Osteoblast (primary cell): ENCODE data around the gene MRE11. TPM values are rescaled to one million over a fixed set of nuclear protein-coding genes. Genes with fewer than 3 reads are reported as not detected.

ENCODE experiments used
- DNase-seq: peaks from one replicate; pipeline ENCODE4 v3.0.0; 2011; ENCODE audit warnings: low spot score, mixed read lengths; ENCODE audit not compliant: insufficient read length; ENCODE audit errors: missing footprints
- H2AFZ ChIP-seq: 2 replicates; pipeline ENCODE4 v1.6.0; 2011; ENCODE audit warnings: mild to moderate bottlenecking, low read length
- H3K27ac ChIP-seq: 2 replicates; pipeline ENCODE4 v1.5.1; 2011; ENCODE audit warnings: mild to moderate bottlenecking, low read depth, low read length, moderate library complexity
- H3K27me3 ChIP-seq: 2 replicates; pipeline ENCODE4 v1.6.0; 2012; ENCODE audit warnings: mild to moderate bottlenecking, control low read depth, inconsistent platforms, low read length, moderate library complexity; ENCODE audit not compliant: insufficient read depth
- H3K36me3 ChIP-seq: 2 replicates; pipeline ENCODE4 v1.5.1; 2011; ENCODE audit warnings: mild to moderate bottlenecking, low read length, control low read depth, moderate library complexity; ENCODE audit not compliant: insufficient read depth
- H3K4me1 ChIP-seq: 2 replicates; pipeline ENCODE4 v1.5.1; 2011; ENCODE audit warnings: mild to moderate bottlenecking, low read length, control low read depth, moderate library complexity; ENCODE audit not compliant: insufficient read depth
- H3K4me2 ChIP-seq: 2 replicates; pipeline ENCODE4 v1.6.0; 2011; ENCODE audit warnings: mild to moderate bottlenecking, low read length; ENCODE audit not compliant: insufficient read depth
- H3K4me3 ChIP-seq: fragments of 200-600 bp; sonication (generic); 3 replicates; pipeline ENCODE4 v1.5.1; 2012; ENCODE audit warnings: mild to moderate bottlenecking, low read length, inconsistent platforms; ENCODE audit not compliant: insufficient read depth
- H3K79me2 ChIP-seq: 2 replicates; pipeline ENCODE4 v1.6.0; 2012; ENCODE audit warnings: mild to moderate bottlenecking, low read length, control low read depth, inconsistent platforms; ENCODE audit not compliant: insufficient read depth
- H3K9me3 ChIP-seq: 2 replicates; pipeline ENCODE4 v1.5.1; 2011; ENCODE audit warnings: low read depth, low read length, control low read depth
- H4K20me1 ChIP-seq: 2 replicates; pipeline ENCODE4 v1.6.0; 2012; ENCODE audit warnings: mild to moderate bottlenecking, low read length, control low read depth; ENCODE audit not compliant: insufficient read depth
- CTCF ChIP-seq: IDR thresholded peaks from 2 replicates; pipeline ENCODE4 v1.5.1; 2011; ENCODE audit warnings: mild to moderate bottlenecking, low read depth, low read length, moderate library complexity; ENCODE audit errors: extremely low read depth
- total RNA-seq: library from RNA; depleted of rRNA; stranded (reverse); fragments of >200 nt; gene quantifications from 2 replicates; pipeline ENCODE4 v1.2.3, GENCODE V29; 2012

MRE11 gene
- total RNA-seq, 1 donor = 10.1 TPM

- no peak overlapping the region for H2AFZ ChIP-seq
- H3K4me2 ChIP-seq = no peak overlapping the region
- TF ChIP-seq CTCF = peak; percentile 62
- no peaks in the 10 kb centered on the region for H3K79me2 ChIP-seq
- no peak overlapping the region for H3K27ac ChIP-seq
- no peaks in the 10 kb centered on the region for H3K4me1 ChIP-seq
- DNase-seq = peak; percentile 46
- H3K27me3 ChIP-seq = no peaks in the 10 kb centered on the region
- no peaks in the 10 kb centered on the region for H3K9me3 ChIP-seq
- no peak overlapping the region for H3K4me3 ChIP-seq
- H3K36me3 ChIP-seq = no peaks in the 10 kb centered on the region
- H4K20me1 ChIP-seq = no peaks in the 10 kb centered on the region
Measured at GRCh38 chr11:94417386-94417987, 76.2 kb downstream of the MRE11 start.

- Histone ChIP-seq H4K20me1 (no peaks in the 10 kb centered on the region), H3K36me3 (no peaks in the 10 kb centered on the region), H3K27ac (no peak overlapping the region), H3K79me2 (no peaks in the 10 kb centered on the region), H3K27me3 (peaks cover 25% of the 10 kb centered on the region), H3K9me3 (no peaks in the 10 kb centered on the region), H3K4me1 (peaks cover 3% of the 10 kb centered on the region), H3K4me3 (no peak overlapping the region), H3K4me2 (no peak overlapping the region), H2AFZ (no peak overlapping the region)
- no peak for TF ChIP-seq CTCF
- DNase-seq = no peak
Measured at GRCh38 chr11:94405062-94405833, 88.4 kb downstream of the MRE11 start.

- no peaks in the 10 kb centered on the region for H3K79me2 ChIP-seq
- no peak overlapping the region for H3K27ac ChIP-seq
- H3K9me3 ChIP-seq = no peaks in the 10 kb centered on the region
- no peak overlapping the region for H3K4me3 ChIP-seq
- H3K4me1 ChIP-seq = peaks cover 3% of the 10 kb centered on the region
- no peak for TF ChIP-seq CTCF
- H3K27me3 ChIP-seq = peaks cover 44% of the 10 kb centered on the region
- no peak overlapping the region for H2AFZ ChIP-seq
- H3K36me3 ChIP-seq = no peaks in the 10 kb centered on the region
- no peaks in the 10 kb centered on the region for H4K20me1 ChIP-seq
- H3K4me2 ChIP-seq = no peak overlapping the region
- no peak for DNase-seq
Measured at GRCh38 chr11:94402355-94402754, 91.3 kb downstream of the MRE11 start.

- Histone ChIP-seq H3K27ac (no peak overlapping the region), H3K9me3 (no peaks in the 10 kb centered on the region), H2AFZ (no peak overlapping the region), H3K27me3 (peaks cover 44% of the 10 kb centered on the region), H3K79me2 (no peaks in the 10 kb centered on the region), H4K20me1 (no peaks in the 10 kb centered on the region), H3K36me3 (no peaks in the 10 kb centered on the region), H3K4me3 (peak overlapping the region; percentile 55), H3K4me2 (peak overlapping the region; percentile 67), H3K4me1 (peaks cover 3% of the 10 kb centered on the region)
- no peak for TF ChIP-seq CTCF
- peak; percentile 56 for DNase-seq
Measured at GRCh38 chr11:94401773-94402265, 91.8 kb downstream of the MRE11 start.
